ENCODE measurements around the gene DCX.

DCX gene

GRCh38 chrX:111445485-111445884 lies 33.5 kb upstream of the DCX start:
- Histone ChIP-seq H3K4me2 (ENCODE audit: low read depth, low read length, poor library complexity, severe bottlenecking) (no peak overlapping the region), H3K27me3 (ENCODE audit: low read length) (no peaks in the 10 kb centered on the region), H3F3A (ENCODE audit: insufficient read depth) (no peaks in the 10 kb centered on the region), H3K9me3 (ENCODE audit: insufficient read depth, low read length) (no peaks in the 10 kb centered on the region), H2AFZ (ENCODE audit: low read depth, low read length, severe bottlenecking) (no peak overlapping the region), H3K9me2 (replicated peaks; ENCODE audit: insufficient read depth, low read length) (no peaks in the 10 kb centered on the region), H3K36me3 (ENCODE audit: low read length) (no peaks in the 10 kb centered on the region), H3K9ac (ENCODE audit: low read length) (no peak overlapping the region), H3K79me2 (ENCODE audit: insufficient read depth, low read length) (no peaks in the 10 kb centered on the region), H4K20me1 (ENCODE audit: low read depth, low read length) (no peaks in the 10 kb centered on the region), H3K27ac (ENCODE audit: low read depth, low read length) (no peak overlapping the region), H3K4me3 (ENCODE audit: insufficient read depth, low read length, poor library complexity, severe bottlenecking) (no peak overlapping the region)
- TF ChIP-seq EZH2phosphoT487 (conservative IDR thresholded peaks at IDR 0.05; ENCODE audit: low read length): no peak
- no peak for TF ChIP-seq CTCF (IDR thresholded peaks at IDR 0.05; ENCODE audit: insufficient read depth, low read length, poor library complexity, severe bottlenecking)

GRCh38 chrX:111444881-111445280 lies 32.9 kb upstream of the DCX start:
- Histone ChIP-seq H3K9me2 (replicated peaks; ENCODE audit: insufficient read depth, low read length) (no peaks in the 10 kb centered on the region), H3K79me2 (ENCODE audit: insufficient read depth, low read length) (no peaks in the 10 kb centered on the region), H3K4me3 (ENCODE audit: insufficient read depth, low read length, poor library complexity, severe bottlenecking) (no peak overlapping the region), H4K20me1 (ENCODE audit: low read depth, low read length) (no peaks in the 10 kb centered on the region), H3K27ac (ENCODE audit: low read depth, low read length) (no peak overlapping the region), H3K27me3 (ENCODE audit: low read length) (no peaks in the 10 kb centered on the region), H3F3A (ENCODE audit: insufficient read depth) (no peaks in the 10 kb centered on the region), H3K9me3 (ENCODE audit: insufficient read depth, low read length) (no peaks in the 10 kb centered on the region), H2AFZ (ENCODE audit: low read depth, low read length, severe bottlenecking) (no peak overlapping the region), H3K9ac (ENCODE audit: low read length) (no peak overlapping the region), H3K4me2 (ENCODE audit: low read depth, low read length, poor library complexity, severe bottlenecking) (no peak overlapping the region), H3K36me3 (ENCODE audit: low read length) (no peaks in the 10 kb centered on the region)
- TF ChIP-seq CTCF (IDR thresholded peaks at IDR 0.05; ENCODE audit: insufficient read depth, low read length, poor library complexity, severe bottlenecking): no peak
- no peak for TF ChIP-seq EZH2phosphoT487 (conservative IDR thresholded peaks at IDR 0.05; ENCODE audit: low read length)

- Histone ChIP-seq H3K4me3 (ENCODE audit: insufficient read depth, low read length, poor library complexity, severe bottlenecking) (no peak overlapping the region), H3K79me2 (ENCODE audit: insufficient read depth, low read length) (no peaks in the 10 kb centered on the region), H3K27ac (ENCODE audit: low read depth, low read length) (no peak overlapping the region), H3K9ac (ENCODE audit: low read length) (no peak overlapping the region), H3F3A (ENCODE audit: insufficient read depth) (no peaks in the 10 kb centered on the region), H3K4me2 (ENCODE audit: low read depth, low read length, poor library complexity, severe bottlenecking) (no peak overlapping the region), H3K27me3 (ENCODE audit: low read length) (no peaks in the 10 kb centered on the region), H3K9me3 (ENCODE audit: insufficient read depth, low read length) (no peaks in the 10 kb centered on the region), H3K36me3 (ENCODE audit: low read length) (no peaks in the 10 kb centered on the region), H4K20me1 (ENCODE audit: low read depth, low read length) (no peaks in the 10 kb centered on the region), H2AFZ (ENCODE audit: low read depth, low read length, severe bottlenecking) (no peak overlapping the region), H3K9me2 (replicated peaks; ENCODE audit: insufficient read depth, low read length) (no peaks in the 10 kb centered on the region)
- TF ChIP-seq CTCF (IDR thresholded peaks at IDR 0.05; ENCODE audit: insufficient read depth, low read length, poor library complexity, severe bottlenecking) (no peak), EZH2phosphoT487 (conservative IDR thresholded peaks at IDR 0.05; ENCODE audit: low read length) (no peak)
These were observed 32.0 kb upstream of the DCX start for GRCh38 chrX:111443946-111444345.
